Stimulated activated CD4-positive, alpha-beta T cell treated with anti-CD3 and anti-CD28 coated beads, TNF-alpha, amount 100 ng/mL, for 4 hours (primary cell): Measurements from ENCODE around the gene CABLES1.

Source experiments
- DNase-seq, 3 experiments: peaks; one replicate each; pipeline ENCODE4 v3.0.0-alpha.2; 2020; ENCODE audit warnings: low read depth in 3 of 3

Gene CABLES1

DNA sequence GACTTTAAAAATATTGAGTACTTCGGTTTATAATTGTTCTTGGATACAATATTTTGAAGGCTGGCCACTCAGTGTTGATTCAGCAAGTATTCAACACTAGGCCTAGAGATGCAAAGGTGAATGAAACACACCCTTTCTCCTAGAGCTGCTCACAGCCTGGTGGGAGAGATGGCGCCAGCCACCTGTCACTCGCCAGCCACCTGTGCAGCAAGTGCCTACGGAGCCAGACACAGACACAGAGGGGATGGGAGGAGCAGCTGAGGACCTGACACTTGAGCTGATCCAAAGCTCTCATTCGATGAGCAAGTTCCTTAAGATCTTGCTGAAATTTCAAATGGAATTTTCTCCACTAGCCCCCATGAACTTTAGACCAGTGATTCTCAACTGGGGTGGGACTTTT, 166.7 kb downstream of the CABLES1 start:
- no peak for DNase-seq

DNA sequence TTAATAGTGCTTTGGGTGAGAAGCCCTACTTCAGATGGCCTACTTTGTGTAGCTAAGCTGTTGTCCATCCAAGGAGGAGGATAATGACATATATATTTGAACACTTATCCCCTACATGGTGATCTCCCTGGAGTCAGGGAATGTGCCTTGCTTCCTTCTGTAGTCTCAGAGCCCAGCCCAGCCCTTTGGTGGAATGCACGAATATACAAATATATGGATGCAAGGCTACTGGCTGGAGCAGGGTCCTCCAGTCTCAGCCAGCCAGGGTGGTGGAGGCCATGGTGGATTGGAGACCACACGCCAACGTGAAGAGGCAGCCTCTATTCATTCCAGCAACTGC, 167.2 kb downstream of the CABLES1 start:
- no peak for DNase-seq

DNA sequence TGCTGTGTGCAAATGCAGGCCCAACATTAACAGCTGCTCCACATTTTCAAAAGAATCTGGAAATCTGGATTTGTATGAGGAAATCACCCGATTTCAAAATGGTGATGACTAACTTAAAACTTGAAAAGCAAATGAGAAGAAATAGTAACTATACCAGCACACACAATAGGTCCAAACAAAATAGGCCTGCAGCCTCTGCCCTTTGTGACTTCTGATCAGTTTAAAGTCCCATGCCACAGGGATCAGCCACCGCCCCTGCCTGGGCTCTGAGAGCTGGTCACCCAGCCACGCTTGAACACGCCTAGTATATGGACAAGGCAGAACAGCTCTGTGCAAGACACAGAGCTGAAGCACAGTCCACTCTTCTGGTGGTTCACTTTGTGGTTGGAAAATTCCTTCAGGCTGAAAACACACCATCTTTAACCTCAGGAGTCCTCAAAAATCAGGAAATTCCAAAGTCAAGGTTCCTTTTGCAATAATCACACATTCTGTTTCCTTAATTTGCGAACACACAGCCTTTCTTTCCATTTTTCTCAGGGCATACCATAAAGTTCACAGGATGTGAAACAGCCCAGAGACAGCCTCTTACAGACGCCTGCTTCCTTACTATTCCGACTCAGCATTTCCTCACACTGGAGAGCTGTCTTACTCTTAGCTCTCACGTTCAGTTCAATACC, 167.7 kb downstream of the CABLES1 start:
- no peak for DNase-seq

DNA sequence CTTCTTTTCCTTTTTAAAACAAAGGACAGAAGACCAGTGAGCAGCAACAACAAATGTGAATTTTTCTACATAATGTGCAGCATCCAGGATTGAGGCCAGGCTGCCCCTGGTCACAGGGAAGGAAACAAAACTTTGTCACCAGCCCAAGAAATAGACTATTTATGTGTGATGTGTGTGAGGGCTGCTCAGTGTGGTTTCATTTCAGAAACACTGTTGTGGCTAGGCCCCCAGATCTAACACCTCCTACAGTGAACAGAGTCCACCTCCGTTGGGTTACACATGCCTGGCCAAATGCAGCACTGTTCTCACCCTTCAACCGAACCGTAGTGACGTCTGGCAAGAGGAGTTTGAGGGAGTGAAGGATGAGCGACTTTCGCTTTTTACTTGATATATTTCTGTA, 171.5 kb downstream of the CABLES1 start:
- no peak for DNase-seq

DNA sequence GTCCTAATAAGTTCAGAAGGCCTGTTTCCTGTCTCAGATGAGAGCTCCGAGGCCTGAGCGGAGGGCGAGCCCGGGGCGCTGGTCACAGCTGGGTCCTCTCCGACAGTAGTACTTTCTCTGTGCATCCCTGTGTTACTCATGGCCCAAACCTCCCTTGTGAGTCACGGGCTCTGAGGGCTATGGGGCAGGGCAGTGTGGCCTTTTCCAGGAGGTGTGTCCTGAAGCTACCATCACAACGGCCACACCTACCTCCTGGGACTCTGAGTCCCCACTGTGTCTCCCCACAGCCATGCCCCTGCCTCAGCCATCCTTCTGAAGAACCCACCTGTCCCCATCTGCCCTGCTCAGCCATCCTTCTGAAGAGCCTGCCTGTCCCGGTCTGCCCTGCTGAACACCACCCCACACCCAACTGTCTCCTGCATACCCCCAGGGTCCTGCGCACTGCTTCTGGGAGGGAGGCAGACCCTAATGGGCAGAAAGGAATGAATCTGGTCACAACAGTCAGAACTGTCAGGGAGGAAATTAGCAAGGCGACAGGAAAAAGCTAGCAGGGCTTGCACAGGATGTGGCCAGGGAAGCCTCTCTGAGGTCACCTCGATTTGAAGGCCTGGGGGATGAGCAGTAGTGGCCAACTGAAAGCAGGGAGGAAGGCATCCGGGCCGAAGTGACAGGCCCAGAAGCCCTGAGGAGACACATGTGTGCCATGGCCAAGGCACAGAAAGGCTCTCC, 172.4 kb downstream of the CABLES1 start:
- no peak for DNase-seq
